Coronary artery (tissue), 2 donors: ENCODE measurements around the gene RNH1.

ENCODE experiments used
- DNase-seq: peaks from one replicate; pipeline ENCODE4 v3.0.0-alpha.2; 2017; ENCODE audit warnings: low spot score
- H3K27ac ChIP-seq, 2 donors: fragments of 200-600 bp; sonication (generic); one replicate each; pipeline ENCODE4 v1.5.1; 2016 to 2019
- H3K4me3 ChIP-seq: fragments of 200-600 bp; sonication (generic); 2 replicates; pipeline ENCODE4 v1.5.1; 2016; ENCODE audit warnings: mild to moderate bottlenecking, moderate library complexity
- TF ChIP-seq, protein P1 (sequence below): fragments of 200-600 bp; sonication (generic); IDR thresholded peaks from one replicate; pipeline ENCODE4 v1.5.1; 2019; ENCODE audit warnings: antibody characterized with exemption

RNH1 gene

GRCh38 chr11:461626-462025, 45.4 kb downstream of the RNH1 start:
- no peak overlapping the region for H3K4me3 ChIP-seq
- TF ChIP-seq, protein P1, sequence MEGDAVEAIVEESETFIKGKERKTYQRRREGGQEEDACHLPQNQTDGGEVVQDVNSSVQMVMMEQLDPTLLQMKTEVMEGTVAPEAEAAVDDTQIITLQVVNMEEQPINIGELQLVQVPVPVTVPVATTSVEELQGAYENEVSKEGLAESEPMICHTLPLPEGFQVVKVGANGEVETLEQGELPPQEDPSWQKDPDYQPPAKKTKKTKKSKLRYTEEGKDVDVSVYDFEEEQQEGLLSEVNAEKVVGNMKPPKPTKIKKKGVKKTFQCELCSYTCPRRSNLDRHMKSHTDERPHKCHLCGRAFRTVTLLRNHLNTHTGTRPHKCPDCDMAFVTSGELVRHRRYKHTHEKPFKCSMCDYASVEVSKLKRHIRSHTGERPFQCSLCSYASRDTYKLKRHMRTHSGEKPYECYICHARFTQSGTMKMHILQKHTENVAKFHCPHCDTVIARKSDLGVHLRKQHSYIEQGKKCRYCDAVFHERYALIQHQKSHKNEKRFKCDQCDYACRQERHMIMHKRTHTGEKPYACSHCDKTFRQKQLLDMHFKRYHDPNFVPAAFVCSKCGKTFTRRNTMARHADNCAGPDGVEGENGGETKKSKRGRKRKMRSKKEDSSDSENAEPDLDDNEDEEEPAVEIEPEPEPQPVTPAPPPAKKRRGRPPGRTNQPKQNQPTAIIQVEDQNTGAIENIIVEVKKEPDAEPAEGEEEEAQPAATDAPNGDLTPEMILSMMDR: no peak
- DNase-seq: no peak
- peak overlapping the region in 1 of 2 donors; percentile 50 for H3K27ac ChIP-seq

DNA sequence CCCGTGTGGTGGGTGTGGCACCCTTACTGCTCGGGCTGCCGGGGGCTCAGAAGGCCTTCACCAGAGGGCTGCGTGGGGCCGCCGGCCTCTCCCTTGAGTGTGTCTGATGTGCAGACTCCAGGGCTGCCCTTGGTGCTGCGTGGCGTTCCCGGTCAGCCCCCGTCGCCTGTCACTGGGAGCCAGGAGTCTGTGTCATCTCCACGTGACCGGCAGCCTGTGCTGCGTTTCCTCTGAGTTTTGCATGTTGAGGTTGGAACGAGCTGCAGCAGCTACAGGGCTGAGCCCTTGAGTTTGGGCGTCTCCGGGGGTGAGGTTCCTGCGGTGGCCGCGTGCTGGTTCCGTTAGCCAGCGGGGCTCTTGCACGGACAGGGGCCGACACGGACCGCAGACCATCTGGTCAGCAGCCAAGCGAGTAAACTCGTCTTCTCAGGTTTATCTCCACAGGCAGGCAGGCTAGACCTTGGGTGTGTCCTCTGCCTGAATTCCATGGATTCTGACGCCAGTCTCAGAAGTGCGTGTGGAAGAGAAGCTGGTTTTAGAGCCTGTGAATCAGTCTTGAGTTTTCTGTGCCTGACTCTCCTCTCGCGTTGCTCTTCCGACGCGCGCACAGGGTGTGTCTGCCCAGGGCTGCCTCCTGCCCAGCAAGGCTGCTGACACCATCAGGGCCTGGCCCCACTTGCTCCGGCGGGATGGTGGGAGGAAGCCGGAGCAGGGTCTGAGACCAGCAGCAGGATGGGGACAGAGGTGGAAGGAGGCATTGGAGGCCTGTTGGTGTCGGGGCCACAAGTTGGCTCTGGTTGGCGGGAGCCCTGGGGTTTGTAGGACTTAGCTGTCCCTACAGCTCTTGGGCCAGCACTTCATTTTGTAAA, 46.5 kb downstream of the RNH1 start:
- no peak for DNase-seq
- Histone ChIP-seq H3K27ac (peak overlapping the region; percentile 50 to 57), H3K4me3 (no peak overlapping the region)
- TF ChIP-seq, protein P1: no peak

DNA sequence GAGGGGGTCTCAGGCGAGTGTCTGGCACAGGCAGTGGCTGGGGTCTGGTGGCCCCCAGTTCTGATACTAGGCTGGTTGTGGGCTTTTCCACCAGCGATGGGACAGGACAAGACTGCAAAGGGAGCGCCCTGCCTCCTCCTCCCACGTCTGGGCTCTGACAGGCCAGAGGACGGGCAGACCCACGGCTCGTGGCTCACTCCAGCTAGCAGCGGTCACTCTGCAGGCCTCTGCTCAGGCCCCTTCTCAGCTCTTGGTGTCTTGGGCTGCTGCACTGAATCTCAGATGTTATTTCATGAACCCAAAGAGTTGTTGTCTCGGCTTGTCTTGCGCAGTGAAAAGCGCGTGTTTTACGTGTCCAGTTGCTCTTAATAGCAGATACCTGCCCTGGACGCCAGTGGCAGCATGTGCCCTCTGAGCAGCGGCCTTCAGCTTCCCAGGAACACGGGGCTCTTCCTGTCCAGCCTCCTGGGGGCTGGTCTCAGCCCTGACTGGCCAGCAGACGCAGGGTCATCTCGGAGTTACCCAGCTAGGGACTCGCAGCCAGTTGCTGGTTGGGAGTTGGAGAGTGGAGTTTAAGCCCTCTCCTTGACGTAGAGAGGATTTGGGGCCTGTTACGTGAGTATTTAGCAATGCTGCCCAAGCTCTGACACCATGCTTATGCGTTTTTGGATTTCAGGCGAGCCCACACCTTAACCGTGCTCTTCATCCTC, 47.4 kb downstream of the RNH1 start:
- H3K27ac ChIP-seq: peak overlapping the region; percentile 50 to 57
- DNase-seq: no peak

DNA sequence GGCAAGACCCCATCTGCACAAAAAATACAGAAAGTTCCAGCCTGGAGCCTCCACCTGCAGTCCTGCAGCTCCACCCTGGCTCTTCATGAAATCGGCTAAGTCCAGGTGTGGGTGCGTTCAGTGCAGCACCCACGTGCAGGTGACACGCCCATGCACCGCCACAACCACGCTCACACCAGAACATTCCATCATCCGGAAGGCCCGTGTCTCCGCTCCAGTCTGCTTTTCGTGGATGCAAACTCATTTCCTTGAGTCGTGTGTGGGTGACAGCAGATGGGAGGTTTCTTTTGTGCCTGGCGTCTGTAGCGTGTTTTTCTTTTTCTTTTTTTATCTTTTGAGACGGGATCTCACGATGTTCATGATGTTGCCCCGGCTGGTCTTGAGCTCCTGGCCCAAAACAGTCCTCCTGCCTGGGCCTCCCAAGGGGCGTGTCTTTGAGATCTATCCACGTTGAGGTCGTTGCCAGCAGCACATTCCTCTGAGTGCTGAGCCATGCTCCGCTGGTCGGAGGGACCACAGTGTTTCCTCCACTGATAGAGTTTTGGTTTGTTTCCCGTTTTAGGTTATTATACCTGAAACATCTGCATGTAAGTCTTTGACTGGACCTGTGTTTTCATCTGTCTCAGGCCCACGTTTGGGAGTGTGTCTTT, 49.8 kb downstream of the RNH1 start:
- no peak overlapping the region for H3K4me3 ChIP-seq
- TF ChIP-seq, protein P1: no peak
- no peak for DNase-seq
- no peak overlapping the region for H3K27ac ChIP-seq

More for the DNA sequence above, 47.4 kb downstream of the RNH1 start:
- no peak overlapping the region for H3K4me3 ChIP-seq
- TF ChIP-seq, protein P1: no peak

DNA sequence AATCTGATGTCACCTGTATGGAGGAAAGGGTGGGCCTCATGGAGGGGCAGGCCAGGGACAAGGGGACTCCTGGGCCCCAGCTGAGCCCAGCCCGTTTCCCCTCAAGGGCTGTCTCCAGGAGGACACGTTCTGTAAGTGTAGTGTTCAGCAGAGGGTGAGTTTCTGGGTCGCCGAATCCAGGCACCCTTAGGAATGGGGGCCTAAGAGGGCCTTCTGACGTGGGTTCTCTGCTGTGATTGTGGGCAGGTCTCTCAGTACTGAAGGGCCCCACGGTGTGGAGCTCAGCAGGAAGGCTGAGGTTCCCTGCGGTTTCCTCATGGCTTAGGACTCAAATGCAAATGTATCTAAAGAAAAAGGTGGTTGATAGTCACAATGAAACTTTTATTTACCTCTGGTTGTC, 50.5 kb downstream of the RNH1 start:
- TF ChIP-seq, protein P1: no peak
- H3K4me3 ChIP-seq: no peak overlapping the region
- DNase-seq: no peak
- H3K27ac ChIP-seq: no peak overlapping the region

- DNase-seq: no peak
- TF ChIP-seq, protein P1: no peak
- no peak overlapping the region for H3K4me3 ChIP-seq
- H3K27ac ChIP-seq: no peak overlapping the region
Observed at GRCh38 chr11:455566-456147, 51.4 kb downstream of the RNH1 start.
